Activated CD4-positive, alpha-beta T cell treated with anti-CD3 and anti-CD28 coated beads for 36 hours (primary cell): ENCODE measurements around the gene WWP2. TPM values are rescaled to one million over a fixed set of nuclear protein-coding genes. Genes with fewer than 3 reads are reported as not detected.
A peak's percentile ranks its signal among the peaks of the same experiment; 100 is the strongest.
"Not testable (repeated sequence)": the region's sequence is repeated elsewhere in the genome, so short reads cannot be mapped to it uniquely, and the experiment has no call there.

Experiments
- ATAC-seq: fragments of 200-7000 bp; cut with Tn5 transposase; one replicate; pipeline ENCODE4 v1.10.0; 2021; ENCODE audit warnings: mild to moderate bottlenecking, moderate library complexity
- CTCF ChIA-PET: fragments of 350-600 bp; sonication (Branson Sonifier 250); formaldehyde crosslinking; loops from one replicate; lab custom pipeline; 2021; ENCODE audit warnings: antibody characterized with exemption; lab: Charles Lee
- POLR2A ChIA-PET: fragments of 350-600 bp; sonication (Branson Sonifier 250); formaldehyde crosslinking; loops from one replicate; lab custom pipeline; 2021; ENCODE audit warnings: antibody characterized with exemption, inconsistent platforms; lab: Charles Lee
- DNase-seq: peaks from one replicate; pipeline ENCODE4 v3.0.0-alpha.2; 2020
- H3K27ac Mint-ChIP-seq: one replicate; pipeline ENCODE4 v1.8.0; 2021; ENCODE audit warnings: mixed read lengths
- H3K27me3 Mint-ChIP-seq: one replicate; pipeline ENCODE4 v1.8.0; 2021; ENCODE audit warnings: mixed read lengths
- H3K36me3 Mint-ChIP-seq: one replicate; pipeline ENCODE4 v1.8.0; 2021; ENCODE audit warnings: low read depth, mixed read lengths
- H3K4me1 Mint-ChIP-seq: one replicate; pipeline ENCODE4 v1.8.0; 2021; ENCODE audit warnings: mixed read lengths
- H3K4me3 Mint-ChIP-seq: one replicate; pipeline ENCODE4 v1.8.0; 2021; ENCODE audit warnings: mild to moderate bottlenecking, moderate library complexity, mixed read lengths
- H3K9me3 Mint-ChIP-seq: one replicate; pipeline ENCODE4 v1.8.0; 2021; ENCODE audit warnings: low read depth, mixed read lengths
- intact Hi-C, 2 experiments: fragments of 100-400 bp; cut with DNase I in 1 of 2; cut with micrococcal nuclease in 1 of 2; formaldehyde crosslinking; loops; one replicate each; pipeline versions ENCODE4 v1.14.2 to v1.15.1; 2022 to 2024; cut with DNase I, micrococcal nuclease
- total RNA-seq, 2 experiments: library from RNA; stranded (reverse); gene quantifications; one replicate each; pipeline ENCODE4 v1.2.3, GENCODE V29; 2021

The WWP2 gene
- total RNA-seq, 2 experiments from 2014 or later = 43.3 to 44.6 TPM

DNA sequence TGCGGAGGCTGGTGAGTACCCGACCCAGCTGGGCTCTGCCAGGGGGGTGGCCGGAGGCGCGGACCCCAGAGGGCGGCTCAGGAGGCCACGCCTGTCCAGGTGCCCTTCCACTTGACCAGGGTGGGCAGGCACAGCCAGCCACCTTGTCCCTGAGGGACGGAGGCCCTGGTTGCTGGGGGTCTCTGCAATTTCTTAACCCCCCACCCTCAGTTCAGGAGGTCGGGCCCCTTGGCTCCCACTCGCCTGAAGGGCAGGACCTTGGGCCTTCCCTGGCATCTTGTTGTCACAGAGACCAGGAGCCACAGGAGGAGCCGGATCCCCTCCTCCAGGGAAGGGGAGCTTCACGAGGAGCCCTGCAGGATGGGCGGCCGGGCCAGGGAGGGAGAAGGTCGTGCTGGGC, 190.0 kb downstream of the WWP2 start:
- POLR2A ChIA-PET, H3K9me3 Mint-ChIP-seq, H3K36me3 Mint-ChIP-seq, H3K27ac Mint-ChIP-seq, DNase-seq, H3K4me3 Mint-ChIP-seq, H3K4me1 Mint-ChIP-seq, CTCF ChIA-PET, H3K27me3 Mint-ChIP-seq, intact Hi-C loops, ATAC-seq: not testable (repeated sequence)

DNA sequence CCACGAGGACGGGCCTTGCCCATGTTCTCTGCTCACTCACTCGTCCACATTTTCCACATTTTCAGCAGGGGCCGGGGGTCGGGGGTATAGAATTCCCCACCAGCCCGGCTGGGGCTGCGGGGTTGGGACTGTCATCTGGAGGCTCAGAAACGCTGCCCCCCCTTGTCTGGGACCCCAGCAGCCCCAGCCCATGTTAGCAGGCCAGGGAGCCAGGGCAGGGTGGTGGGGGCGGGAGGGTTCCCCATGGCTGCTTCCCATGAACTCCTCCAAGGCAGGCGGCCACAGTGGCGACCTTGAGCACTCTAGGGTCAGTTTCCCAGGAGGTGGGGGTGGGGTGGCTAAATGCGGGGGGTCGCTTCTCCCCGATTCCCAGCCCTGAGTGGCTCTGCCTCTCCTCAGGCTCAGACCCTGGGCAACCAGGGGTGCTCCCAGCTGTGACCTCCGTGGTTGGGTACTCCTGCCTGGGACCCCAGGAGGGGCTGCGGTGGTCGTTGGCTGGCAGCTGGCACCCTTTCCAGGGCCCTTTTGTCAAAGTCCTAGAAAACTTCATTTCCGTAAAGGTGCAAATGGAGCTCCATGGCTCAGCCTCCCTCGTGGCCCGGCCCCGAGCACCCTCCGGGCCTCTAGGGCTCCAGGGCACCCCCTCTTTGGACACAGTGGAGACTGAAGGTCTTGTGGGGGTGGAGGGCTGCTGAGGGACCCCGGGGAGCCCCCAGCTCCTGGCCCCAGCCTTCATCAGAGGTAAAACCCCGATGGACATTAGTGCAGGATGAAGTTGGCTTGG, 190.6 kb downstream of the WWP2 start:
- POLR2A ChIA-PET, H3K4me3 Mint-ChIP-seq, intact Hi-C loops, H3K4me1 Mint-ChIP-seq, DNase-seq, ATAC-seq, H3K27ac Mint-ChIP-seq, H3K36me3 Mint-ChIP-seq, CTCF ChIA-PET, H3K27me3 Mint-ChIP-seq, H3K9me3 Mint-ChIP-seq: not testable (repeated sequence)

DNA sequence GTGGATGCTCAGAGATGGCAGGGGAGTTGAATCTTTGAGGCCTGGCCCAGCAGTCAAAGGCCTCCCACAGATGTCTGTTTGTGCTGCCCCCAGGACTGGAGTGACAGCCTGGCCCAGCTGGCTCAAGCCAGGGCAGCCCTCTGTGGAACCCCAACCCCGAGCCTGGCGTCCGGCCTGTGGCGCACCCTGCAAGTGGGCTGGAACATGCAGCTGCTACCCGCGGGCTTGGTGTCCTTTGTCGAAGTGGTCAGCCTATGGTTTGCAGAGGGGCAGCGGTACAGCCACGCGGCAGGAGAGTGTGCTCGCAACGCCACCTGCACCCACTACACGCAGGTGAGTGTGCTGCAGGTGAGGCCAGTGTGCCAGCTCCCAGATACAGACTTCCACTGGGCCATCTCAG, 192.1 kb downstream of the WWP2 start:
- intact Hi-C loops, H3K27ac Mint-ChIP-seq, CTCF ChIA-PET, POLR2A ChIA-PET, H3K9me3 Mint-ChIP-seq, H3K36me3 Mint-ChIP-seq, H3K4me3 Mint-ChIP-seq, ATAC-seq, H3K27me3 Mint-ChIP-seq, DNase-seq, H3K4me1 Mint-ChIP-seq: not testable (repeated sequence)

DNA sequence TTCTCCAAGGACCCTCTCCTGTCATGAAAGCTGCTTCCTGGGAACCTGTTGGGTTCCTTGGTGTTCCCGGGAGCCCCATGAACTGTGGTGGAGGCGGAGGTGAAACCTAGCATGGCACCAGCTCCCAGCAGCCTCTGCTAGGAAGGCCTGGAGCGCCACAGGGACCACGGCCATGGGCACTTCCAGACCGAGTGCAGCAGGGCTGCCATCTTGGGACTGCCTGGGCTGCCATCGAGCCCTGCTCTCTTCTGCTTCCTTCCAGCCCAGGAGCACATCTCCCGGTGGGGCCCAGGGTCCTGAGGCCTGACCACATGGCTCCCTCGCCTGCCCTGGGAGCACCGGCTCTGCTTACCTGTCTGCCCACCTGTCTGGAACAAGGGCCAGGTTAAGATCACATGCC, 201.2 kb downstream of the WWP2 start:
- POLR2A ChIA-PET, CTCF ChIA-PET, H3K27me3 Mint-ChIP-seq, H3K27ac Mint-ChIP-seq, DNase-seq, ATAC-seq, intact Hi-C loops, H3K4me1 Mint-ChIP-seq, H3K4me3 Mint-ChIP-seq, H3K36me3 Mint-ChIP-seq, H3K9me3 Mint-ChIP-seq: not testable (repeated sequence)

DNA sequence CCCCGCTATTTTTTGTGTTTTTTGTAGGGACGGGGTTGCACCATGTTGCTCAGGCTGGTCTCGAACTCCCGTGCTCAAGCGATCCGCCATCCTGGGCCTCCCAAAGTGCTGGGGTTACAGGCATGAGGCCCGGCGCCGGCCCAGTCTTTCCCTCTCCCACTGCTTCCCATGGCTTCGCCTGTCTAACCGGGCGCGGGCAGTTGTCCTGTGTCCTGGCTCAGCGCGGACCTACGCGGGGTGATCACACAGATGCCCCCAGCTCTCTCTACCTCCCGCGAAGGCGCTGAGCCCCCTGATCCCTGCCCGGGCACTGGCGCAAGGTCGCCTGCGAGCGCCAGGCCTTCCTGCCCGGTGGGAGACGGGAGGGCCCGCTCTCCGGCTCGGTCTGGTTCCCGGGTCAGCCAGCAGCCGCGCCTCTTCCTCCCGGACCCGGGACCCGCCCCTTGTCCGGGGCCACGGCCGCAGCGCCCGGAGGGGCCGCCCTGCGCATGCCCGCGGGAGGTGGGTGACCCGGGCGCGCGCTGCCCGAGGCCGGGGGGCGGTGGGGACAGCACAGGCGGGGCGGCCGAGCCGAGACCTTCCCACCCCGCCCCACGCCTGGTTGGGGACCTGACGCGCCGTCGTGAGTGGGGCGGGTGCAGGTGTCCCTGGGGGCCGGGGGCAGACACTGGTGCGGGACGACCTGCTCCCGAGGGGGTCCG, 203.0 kb downstream of the WWP2 start:
- H3K36me3 Mint-ChIP-seq, H3K9me3 Mint-ChIP-seq, CTCF ChIA-PET, H3K4me3 Mint-ChIP-seq, POLR2A ChIA-PET, DNase-seq, H3K27ac Mint-ChIP-seq, H3K4me1 Mint-ChIP-seq, intact Hi-C loops, H3K27me3 Mint-ChIP-seq: not testable (repeated sequence)
- ATAC-seq = peak; percentile 39

DNA sequence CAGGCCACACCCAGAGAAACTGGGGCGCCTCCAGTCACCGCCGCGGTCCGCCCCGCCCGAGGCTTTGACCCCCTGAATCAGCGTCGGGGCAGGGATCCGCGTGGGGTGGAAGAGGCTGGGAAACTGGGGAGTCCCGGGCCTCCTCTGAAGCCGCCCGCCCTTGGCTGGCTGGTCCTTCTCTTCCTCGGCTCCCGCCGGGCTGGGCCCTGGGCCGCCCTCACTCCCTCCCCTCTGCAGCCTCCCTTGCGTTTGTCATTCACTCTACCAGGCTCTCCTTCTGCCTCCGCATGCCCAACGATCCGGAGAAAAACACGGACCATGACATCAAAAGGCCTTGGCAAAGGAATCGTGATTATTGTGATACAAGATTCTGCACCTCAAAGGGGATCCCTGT, 203.5 kb downstream of the WWP2 start:
- H3K27me3 Mint-ChIP-seq, POLR2A ChIA-PET, H3K4me3 Mint-ChIP-seq, DNase-seq, H3K27ac Mint-ChIP-seq, ATAC-seq, H3K4me1 Mint-ChIP-seq, H3K9me3 Mint-ChIP-seq, H3K36me3 Mint-ChIP-seq, CTCF ChIA-PET, intact Hi-C loops: not testable (repeated sequence)

DNA sequence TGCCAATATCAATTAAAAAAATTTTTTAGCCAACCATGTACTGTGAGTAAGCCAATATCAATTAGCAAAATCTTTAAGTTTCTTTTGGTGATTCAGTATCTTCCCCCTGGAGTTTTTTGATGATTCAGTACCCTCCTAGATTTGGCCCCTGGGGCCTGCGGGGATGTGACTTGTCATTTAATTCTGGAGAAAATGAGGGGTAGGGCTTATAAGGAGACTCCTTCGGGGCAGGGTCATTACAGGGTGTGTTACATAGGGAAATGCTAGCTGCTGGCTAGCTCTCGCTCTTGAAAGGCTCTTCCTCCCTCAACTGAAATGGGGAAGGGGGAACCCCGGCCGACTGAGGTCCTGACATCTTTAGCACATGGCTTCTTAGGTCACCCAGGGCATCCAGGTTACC, 205.6 kb downstream of the WWP2 start:
- POLR2A ChIA-PET, H3K4me1 Mint-ChIP-seq, H3K27me3 Mint-ChIP-seq, DNase-seq, H3K4me3 Mint-ChIP-seq, H3K36me3 Mint-ChIP-seq, H3K9me3 Mint-ChIP-seq, CTCF ChIA-PET, intact Hi-C loops, ATAC-seq, H3K27ac Mint-ChIP-seq: not testable (repeated sequence)

DNA sequence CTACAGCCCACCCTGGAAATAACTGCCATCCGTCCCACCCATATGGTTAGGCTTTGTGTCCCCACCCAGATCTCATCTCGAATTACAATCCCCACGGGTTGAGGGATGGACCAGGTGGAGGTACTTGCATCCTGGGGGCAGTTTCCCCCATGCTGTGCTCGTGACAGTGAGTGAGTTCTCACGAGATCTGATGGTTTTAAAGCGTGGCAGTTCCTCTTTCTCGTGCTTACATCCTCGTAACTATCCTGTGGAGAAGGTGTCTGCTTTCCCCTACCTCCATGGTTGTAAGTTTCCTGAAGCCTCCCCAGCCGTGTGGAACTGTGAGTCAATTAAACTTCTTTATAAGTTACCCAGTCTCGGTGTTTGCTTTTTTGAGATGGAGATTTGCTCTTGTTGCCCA, 206.0 kb downstream of the WWP2 start:
- H3K27me3 Mint-ChIP-seq, H3K27ac Mint-ChIP-seq, DNase-seq, CTCF ChIA-PET, H3K36me3 Mint-ChIP-seq, H3K4me1 Mint-ChIP-seq, POLR2A ChIA-PET, ATAC-seq, H3K9me3 Mint-ChIP-seq, H3K4me3 Mint-ChIP-seq, intact Hi-C loops: not testable (repeated sequence)

DNA sequence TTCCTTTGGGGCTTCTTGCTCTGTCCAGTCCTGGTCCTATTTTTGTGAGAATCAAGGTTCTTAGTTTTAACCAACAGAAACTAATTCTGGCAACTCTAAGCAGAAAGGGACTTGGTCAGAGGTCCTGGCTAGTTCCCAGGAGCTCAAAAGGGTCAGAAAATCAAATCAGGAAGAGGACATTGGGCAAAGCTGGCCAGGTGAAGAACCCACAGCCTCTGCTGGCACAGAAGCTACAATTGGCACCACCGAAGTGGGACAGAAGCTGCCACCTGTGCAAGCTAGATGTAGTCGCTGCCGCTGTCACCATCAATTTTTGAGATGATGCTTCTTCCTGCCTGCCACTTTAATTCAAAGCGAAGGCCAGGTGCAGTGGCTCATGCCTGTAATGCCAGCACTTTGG, 207.5 kb downstream of the WWP2 start:
- DNase-seq, H3K27me3 Mint-ChIP-seq, H3K9me3 Mint-ChIP-seq, ATAC-seq, H3K4me1 Mint-ChIP-seq, CTCF ChIA-PET, POLR2A ChIA-PET, H3K27ac Mint-ChIP-seq, intact Hi-C loops, H3K4me3 Mint-ChIP-seq, H3K36me3 Mint-ChIP-seq: not testable (repeated sequence)

DNA sequence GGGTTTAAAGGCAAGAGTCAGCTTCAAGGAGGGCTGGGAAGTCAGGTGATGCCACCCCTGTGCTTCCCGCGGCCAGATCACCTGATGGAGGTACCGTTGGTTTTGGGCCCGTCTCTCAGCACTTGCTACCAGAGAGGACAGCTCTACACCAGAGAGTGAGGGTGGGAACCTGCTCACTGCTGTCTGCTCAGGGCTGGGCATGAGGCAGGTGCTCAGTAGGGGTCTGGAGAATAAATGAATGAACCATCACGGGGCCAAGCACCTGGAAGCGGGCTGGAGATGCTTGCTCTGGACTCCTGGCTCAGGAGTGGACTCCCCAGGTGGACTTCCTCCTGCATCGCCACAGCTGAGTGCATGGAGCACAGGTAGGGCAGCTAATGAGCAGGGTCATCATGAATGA, 210.0 kb downstream of the WWP2 start:
- H3K9me3 Mint-ChIP-seq, POLR2A ChIA-PET, H3K36me3 Mint-ChIP-seq, H3K4me1 Mint-ChIP-seq, CTCF ChIA-PET, H3K27me3 Mint-ChIP-seq, H3K4me3 Mint-ChIP-seq, DNase-seq, ATAC-seq, H3K27ac Mint-ChIP-seq, intact Hi-C loops: not testable (repeated sequence)

DNA sequence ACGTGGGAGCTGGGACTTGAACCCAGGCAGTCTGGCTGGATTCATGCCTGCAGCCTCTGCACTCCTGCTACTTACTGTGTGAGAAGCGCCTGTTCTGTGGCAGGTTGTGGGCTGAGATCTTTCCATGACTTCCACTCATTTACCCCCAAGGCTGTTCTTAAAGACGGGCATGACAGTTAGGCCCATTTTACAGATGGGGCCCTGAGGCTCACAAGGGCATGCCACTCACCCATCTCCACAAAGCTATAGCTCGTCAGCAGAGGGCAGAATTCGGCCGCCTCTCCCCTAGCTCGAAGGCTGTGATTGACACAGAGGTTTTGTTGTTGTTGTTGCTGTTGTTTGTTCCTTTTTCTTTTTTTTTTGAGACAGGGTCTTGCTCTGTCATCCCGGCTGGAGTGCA, 210.8 kb downstream of the WWP2 start:
- H3K4me3 Mint-ChIP-seq, DNase-seq, H3K27ac Mint-ChIP-seq, ATAC-seq, CTCF ChIA-PET, H3K36me3 Mint-ChIP-seq, POLR2A ChIA-PET, H3K9me3 Mint-ChIP-seq, H3K4me1 Mint-ChIP-seq, intact Hi-C loops, H3K27me3 Mint-ChIP-seq: not testable (repeated sequence)

DNA sequence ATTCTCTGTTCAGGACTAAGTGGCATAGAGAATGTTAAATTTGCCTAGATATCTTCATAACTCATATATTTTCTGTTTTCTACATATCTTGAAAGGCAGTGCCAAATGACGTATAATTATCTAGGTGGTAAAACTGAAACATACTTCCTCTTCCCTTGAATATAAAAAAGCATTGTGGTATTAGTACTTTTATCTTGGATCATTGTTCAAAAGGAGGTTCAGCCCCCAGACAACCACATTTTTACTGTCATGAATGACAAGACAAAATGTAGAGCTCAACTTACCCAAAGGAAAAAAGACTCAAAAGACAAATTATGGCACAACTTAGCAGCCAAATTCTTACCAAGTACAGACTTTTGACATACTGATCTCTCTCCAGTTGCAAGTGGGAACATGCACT, 223.1 kb downstream of the WWP2 start:
- POLR2A ChIA-PET = not testable (repeated sequence)

More for the DNA sequence above, 223.1 kb downstream of the WWP2 start:
- H3K27ac Mint-ChIP-seq, intact Hi-C loops, H3K27me3 Mint-ChIP-seq, H3K36me3 Mint-ChIP-seq, H3K4me3 Mint-ChIP-seq, H3K4me1 Mint-ChIP-seq, CTCF ChIA-PET, H3K9me3 Mint-ChIP-seq, ATAC-seq, DNase-seq: not testable (repeated sequence)
